Esophagus (tissue), 2 donors: ENCODE results near the gene BCAS3. TPM values are rescaled to one million over a fixed set of nuclear protein-coding genes. Genes with fewer than 3 reads are reported as not detected.

Experiments used
- H3K27ac ChIP-seq, 2 donors: one replicate each; pipeline ENCODE4 v1.5.1; 2013; ENCODE audit warnings: low read depth in 2 of 2, mild to moderate bottlenecking in 2 of 2, inconsistent platforms in 1 of 2, low read length in 1 of 2, moderate library complexity in 1 of 2
- H3K27me3 ChIP-seq, 2 donors: one replicate each; pipeline ENCODE4 v1.6.1; 2013; ENCODE audit warnings: low read length in 2 of 2, control low read depth in 1 of 2, mild to moderate bottlenecking in 1 of 2; ENCODE audit not compliant: insufficient read depth in 2 of 2, control insufficient read depth in 1 of 2
- H3K36me3 ChIP-seq, 2 donors: one replicate each; pipeline ENCODE4 v1.6.1; 2013; ENCODE audit warnings: low read length in 1 of 2; ENCODE audit not compliant: control insufficient read depth in 2 of 2, insufficient read depth in 2 of 2
- H3K4me1 ChIP-seq, 2 donors: one replicate each; pipeline ENCODE4 v1.6.1; 2013; ENCODE audit warnings: low read length in 1 of 2; ENCODE audit not compliant: control insufficient read depth in 2 of 2, insufficient read depth in 2 of 2
- H3K4me3 ChIP-seq, 2 donors: one replicate each; pipeline ENCODE4 v1.5.1; 2013; ENCODE audit warnings: low read length in 2 of 2, mild to moderate bottlenecking in 2 of 2, low read depth in 1 of 2, moderate library complexity in 1 of 2
- H3K9me3 ChIP-seq, 2 donors: one replicate each; pipeline ENCODE4 v1.6.1; 2013; ENCODE audit warnings: mild to moderate bottlenecking in 2 of 2, low read depth in 1 of 2, low read length in 1 of 2, moderate library complexity in 1 of 2; ENCODE audit not compliant: control insufficient read depth in 2 of 2, insufficient read depth in 1 of 2
- WGBS, 2 donors: extraction: QIAGEN DNeasy Blood & Tissue Kit; methylation state at CpG; one replicate each; pipeline ENCODE4 v1.1.7; 2013; 5-methylcytosine and 5-hydroxymethylcytosine counted together
- polyA plus RNA-seq, 2 donors: library from polyadenylated mRNA; stranded (reverse); fragments of 200-250 nt; gene quantifications; one replicate each; pipeline ENCODE4 v1.2.3, GENCODE V29; 2013
- donor health status: healthy with polysubstance abuse.
- donor health status: Bipolar disorder and iron deficiency.

Gene BCAS3
- polyA plus RNA-seq, 2 donors = 4.7 to 6.6 TPM

DNA sequence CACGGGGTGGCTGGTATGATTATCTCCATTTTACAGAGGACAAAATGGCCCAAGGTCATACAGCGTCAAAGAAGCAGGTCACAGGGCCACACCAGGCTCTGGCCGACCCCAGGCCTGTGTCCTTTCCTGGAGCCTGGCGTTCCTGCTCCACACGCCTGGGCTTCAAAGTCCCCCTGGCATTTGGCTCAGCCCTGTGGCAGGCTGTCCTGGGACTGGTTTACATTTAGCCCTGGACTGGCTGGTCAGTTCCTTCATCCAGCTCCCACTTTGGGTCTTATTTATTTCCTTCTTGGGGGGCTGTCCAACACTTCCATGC, 737.2 kb downstream of the BCAS3 start:
- Histone ChIP-seq H3K27ac (no peak overlapping the region), H3K36me3 (no peaks in the 10 kb centered on the region), H3K4me3 (no peak overlapping the region), H3K27me3 (no peaks in the 10 kb centered on the region), H3K9me3 (no peaks in the 10 kb centered on the region), H3K4me1 (peaks cover 0 to 9% of the 10 kb centered on the region in 2 donors)
- WGBS, 2 donors = 78 to 82% methylated on average over 5 of the region's 5 CpGs

GRCh38 chr17:61415374-61416210, 737.9 kb downstream of the BCAS3 start:
- Histone ChIP-seq H3K27me3 (no peaks in the 10 kb centered on the region), H3K9me3 (no peaks in the 10 kb centered on the region), H3K4me3 (no peak overlapping the region), H3K36me3 (no peaks in the 10 kb centered on the region), H3K4me1 (peaks cover 0 to 9% of the 10 kb centered on the region in 2 donors), H3K27ac (no peak overlapping the region)
- 92 to 93% methylated on average over 6 of the region's 6 CpGs for WGBS, 2 donors

DNA sequence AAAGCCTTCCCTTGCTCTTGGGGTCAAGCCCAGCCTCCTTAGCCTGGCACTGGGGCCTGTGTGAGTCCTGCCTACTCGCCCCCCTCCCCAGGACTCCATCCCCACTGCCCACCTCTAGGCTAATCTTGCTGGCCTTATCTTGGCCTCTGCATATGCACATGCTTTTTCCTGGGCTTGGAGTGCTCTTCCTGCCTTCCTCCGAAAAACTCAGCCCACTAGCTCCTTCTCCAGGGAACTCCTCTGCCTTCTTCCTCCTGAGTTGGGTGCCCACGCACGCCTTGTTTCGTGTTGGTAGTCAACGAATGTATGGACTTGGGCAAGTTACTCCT, 738.5 kb downstream of the BCAS3 start:
- H3K27ac ChIP-seq = peak overlapping the region in 1 of 2 donors; percentile 30
- no peaks in the 10 kb centered on the region for H3K36me3 ChIP-seq
- no peaks in the 10 kb centered on the region for H3K27me3 ChIP-seq
- WGBS, 2 donors = 84 to 88% methylated on average over 6 of the region's 6 CpGs
- H3K4me1 ChIP-seq = peaks cover 0 to 9% of the 10 kb centered on the region in 2 donors
- no peak overlapping the region for H3K4me3 ChIP-seq
- H3K9me3 ChIP-seq = no peaks in the 10 kb centered on the region

DNA sequence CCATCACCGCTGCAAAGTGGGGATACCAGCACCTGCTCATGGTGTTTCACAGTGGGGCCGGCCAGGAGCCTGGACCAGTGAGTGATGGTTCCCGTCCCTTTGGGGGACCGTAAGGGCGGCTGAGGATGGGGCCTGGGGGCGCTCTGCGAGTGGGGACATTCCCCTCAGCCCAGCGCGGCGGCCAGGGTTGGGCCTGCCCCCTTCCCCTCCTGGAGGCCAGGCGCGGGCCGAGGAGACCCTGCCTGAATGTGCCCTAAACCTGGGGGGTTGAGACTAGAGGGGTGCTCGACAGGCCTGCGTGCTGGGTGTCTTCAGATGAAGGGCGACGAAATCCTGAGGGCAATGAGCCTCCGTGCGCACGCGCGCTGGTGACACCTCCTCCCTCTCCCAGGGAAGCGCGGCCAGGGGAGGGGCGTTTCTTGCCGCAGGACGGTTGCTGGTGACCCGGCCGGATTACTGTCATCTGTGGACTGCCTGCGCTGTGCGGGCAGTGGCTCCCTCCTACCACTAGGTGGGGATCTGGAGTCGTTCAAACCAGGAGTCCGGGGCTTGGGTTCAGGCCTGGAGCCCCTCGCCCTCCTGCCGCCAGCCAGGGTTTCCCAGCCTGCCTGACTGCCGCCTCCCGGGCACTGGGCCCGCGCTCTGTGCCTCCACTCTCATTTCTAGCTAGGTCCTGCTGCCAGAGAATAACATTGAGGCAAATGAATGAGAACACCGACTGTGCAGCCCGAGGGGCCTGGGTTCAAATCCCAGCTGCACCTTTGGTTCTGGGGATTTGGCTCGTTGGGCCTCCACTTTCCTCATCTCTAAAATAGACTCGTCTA, 739.1 kb downstream of the BCAS3 start:
- H3K27me3 ChIP-seq = no peaks in the 10 kb centered on the region
- peak overlapping the region; percentile 30 to 51 for H3K27ac ChIP-seq
- H3K4me1 ChIP-seq = peaks cover 0 to 6% of the 10 kb centered on the region in 2 donors
- no peak overlapping the region for H3K4me3 ChIP-seq
- H3K36me3 ChIP-seq = no peaks in the 10 kb centered on the region
- 22% methylated on average over 43 of the region's 43 CpGs for WGBS, 2 donors
- H3K9me3 ChIP-seq = no peaks in the 10 kb centered on the region

- Histone ChIP-seq H3K4me3 (no peak overlapping the region), H3K27me3 (no peaks in the 10 kb centered on the region), H3K36me3 (no peaks in the 10 kb centered on the region), H3K9me3 (no peaks in the 10 kb centered on the region), H3K27ac (no peak overlapping the region), H3K4me1 (peaks cover 0 to 6% of the 10 kb centered on the region in 2 donors)
- WGBS, 2 donors = 90 to 92% methylated on average over 2 of the region's 2 CpGs
These were observed 740.8 kb downstream of the BCAS3 start for GRCh38 chr17:61418449-61418848.

DNA sequence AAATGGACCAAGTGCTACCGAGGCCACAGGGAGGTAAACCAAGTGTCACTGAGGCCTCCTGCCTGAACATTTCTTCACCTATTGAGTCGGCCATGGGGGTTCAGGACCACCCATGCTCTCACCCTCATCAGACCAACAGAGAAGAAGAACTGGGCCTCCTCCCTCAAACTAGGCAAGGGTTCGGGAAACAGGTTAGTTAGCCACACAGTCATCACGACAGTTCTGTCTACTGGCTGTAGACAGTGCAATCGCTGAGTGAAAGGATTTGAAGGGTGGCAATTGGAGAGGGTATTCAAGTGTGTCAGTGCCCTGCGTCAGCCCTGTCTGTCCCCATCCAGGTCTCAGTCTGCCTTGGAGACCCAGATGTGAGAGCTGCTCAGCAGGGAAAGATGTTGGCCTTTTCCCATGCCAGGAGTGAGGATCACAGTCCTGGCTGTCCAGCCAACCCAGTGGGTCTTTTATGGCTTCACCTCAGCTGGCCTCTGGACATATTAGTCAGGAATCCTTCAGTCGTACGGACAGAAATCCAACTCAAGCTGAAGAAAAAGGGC, 741.9 kb downstream of the BCAS3 start:
- H3K27ac ChIP-seq = no peak overlapping the region
- no peaks in the 10 kb centered on the region for H3K36me3 ChIP-seq
- WGBS, 2 donors = 81 to 83% methylated on average over 8 of the region's 8 CpGs
- H3K4me3 ChIP-seq = no peak overlapping the region
- no peaks in the 10 kb centered on the region for H3K27me3 ChIP-seq
- no peaks in the 10 kb centered on the region for H3K9me3 ChIP-seq
- H3K4me1 ChIP-seq = peaks cover 0 to 6% of the 10 kb centered on the region in 2 donors

GRCh38 chr17:61420052-61420451, 742.4 kb downstream of the BCAS3 start:
- Histone ChIP-seq H3K9me3 (no peaks in the 10 kb centered on the region), H3K4me3 (no peak overlapping the region), H3K4me1 (peaks cover 0 to 6% of the 10 kb centered on the region in 2 donors), H3K27ac (no peak overlapping the region), H3K36me3 (no peaks in the 10 kb centered on the region), H3K27me3 (no peaks in the 10 kb centered on the region)
- WGBS, 2 donors = 64 to 66% methylated on average over 4 of the region's 4 CpGs

DNA sequence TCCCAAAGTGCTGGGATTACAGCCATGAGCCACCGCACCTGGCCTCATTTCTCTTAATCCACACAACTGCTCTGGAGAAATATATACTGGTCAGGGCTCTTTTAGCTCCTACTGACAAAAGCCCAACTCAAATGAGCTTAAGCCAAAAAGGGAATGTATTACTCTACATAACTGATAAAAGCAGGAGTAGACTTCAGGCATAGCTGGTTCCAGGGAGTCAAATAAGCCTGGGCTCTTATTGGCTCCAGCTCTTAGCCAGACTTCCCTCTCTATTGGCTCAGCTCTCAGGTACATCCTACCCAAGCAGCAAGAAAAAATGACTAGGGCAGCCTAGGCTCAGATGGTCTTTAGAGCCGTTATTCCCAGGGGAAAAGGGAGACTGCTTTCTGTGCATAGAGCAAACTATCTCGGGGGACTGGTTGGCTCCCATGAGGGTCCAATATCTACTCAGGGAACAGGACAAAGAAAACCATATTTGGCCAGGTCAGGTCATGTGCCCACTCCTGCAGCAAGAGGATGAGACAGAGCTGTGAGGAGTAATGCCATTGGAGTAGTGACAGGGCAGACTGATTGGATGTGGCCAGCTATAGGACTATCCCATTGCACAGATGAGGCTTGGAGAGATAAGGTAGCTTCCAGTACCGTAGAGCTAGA, 743.2 kb downstream of the BCAS3 start:
- no peaks in the 10 kb centered on the region for H3K27me3 ChIP-seq
- peaks cover 0 to 6% of the 10 kb centered on the region in 2 donors for H3K4me1 ChIP-seq
- H3K4me3 ChIP-seq = no peak overlapping the region
- 84 to 89% methylated on average over 4 of the region's 4 CpGs for WGBS, 2 donors
- no peaks in the 10 kb centered on the region for H3K36me3 ChIP-seq
- no peak overlapping the region for H3K27ac ChIP-seq
- no peaks in the 10 kb centered on the region for H3K9me3 ChIP-seq

GRCh38 chr17:61421460-61421859, 743.8 kb downstream of the BCAS3 start:
- H3K36me3 ChIP-seq = no peaks in the 10 kb centered on the region
- no peaks in the 10 kb centered on the region for H3K27me3 ChIP-seq
- no peak overlapping the region for H3K27ac ChIP-seq
- H3K4me3 ChIP-seq = no peak overlapping the region
- WGBS, 2 donors = 89 to 93% methylated on average over 4 of the region's 4 CpGs
- peaks cover 0 to 5% of the 10 kb centered on the region in 2 donors for H3K4me1 ChIP-seq
- no peaks in the 10 kb centered on the region for H3K9me3 ChIP-seq
